Adrenal gland (tissue), 5 donors: ENCODE measurements around the gene HERPUD2.

Source experiments
- CTCF ChIP-seq, 6 experiments: fragments of 450-650 bp in 4 of 6; fragments of 200-600 bp in 2 of 6; sonication (generic) in 1 of 6; IDR thresholded peaks; 1 replicate in 5 of 6; 2 replicates in 1 of 6; pipeline versions ENCODE4 v1.5.1 to v1.8.0; 2016 to 2021; ENCODE audit warnings: antibody characterized with exemption in 6 of 6, mild to moderate bottlenecking in 2 of 6, moderate library complexity in 1 of 6
- POLR2A ChIP-seq, 2 donors: fragments of 450-650 bp; IDR thresholded peaks; one replicate each; pipeline ENCODE4 v1.6.1; 2017; ENCODE audit warnings: antibody characterized with exemption in 2 of 2, mild to moderate bottlenecking in 2 of 2, moderate library complexity in 1 of 2
- donor health status: DM: no; HTN: no; CAD: no.

- TF ChIP-seq CTCF (IDR thresholded peaks at IDR 0.05) (no peak), POLR2A (IDR thresholded peaks at IDR 0.05) (no peak)
Observed at GRCh38 chr7:35726654-35727053, 31.7 kb upstream of the HERPUD2 start.
